IMR-90 (cell line): Measurements from ENCODE around the gene USF1. TPM values are rescaled to one million over a fixed set of nuclear protein-coding genes. Genes with fewer than 3 reads are reported as not detected.
A peak's percentile ranks its signal among the peaks of the same experiment; 100 is the strongest.

Experiments
- ATAC-seq: fragments of 200-7000 bp; cut with Tn5 transposase; 2 replicates; pipeline ENCODE4 v1.9.1; 2020; ENCODE audit warnings: low read depth, mild to moderate bottlenecking, moderate library complexity
- BruUV-seq: library from RNA; stranded (reverse); fragments of 400-500 nt; replicated peaks from 2 replicates; lab custom pipeline; 2021; lab: Mats Ljungman, UMichigan
- CTCF ChIA-PET: fragments of 300-600 bp; formaldehyde crosslinking; extraction: SDS; loops from one replicate; lab custom pipeline; 2021; ENCODE audit warnings: antibody characterized with exemption; lab: Yijun Ruan, JAX
- POLR2A ChIA-PET: fragments of 300-600 bp; sonication (Branson Sonifier 250); formaldehyde crosslinking; loops from one replicate; lab custom pipeline; 2022; ENCODE audit warnings: antibody characterized with exemption; ENCODE audit not compliant: unreplicated experiment; lab: Charles Lee
- DNase-seq: peaks from one replicate; pipeline ENCODE4 v3.0.0; 2013
- H2AFZ ChIP-seq: replicated peaks from 2 replicates; pipeline ENCODE3; 2013; ENCODE audit warnings: low read length, mild to moderate bottlenecking; ENCODE audit not compliant: poor library complexity
- H2AK5ac ChIP-seq: 2 replicates; pipeline ENCODE4 v1.6.1; 2013; ENCODE audit warnings: low read depth, low read length, inconsistent platforms
- H2AK9ac ChIP-seq: replicated peaks from 2 replicates; pipeline ENCODE3; 2013; ENCODE audit warnings: mild to moderate bottlenecking, low read depth, low read length, moderate library complexity; ENCODE audit not compliant: poor library complexity
- H2BK120ac ChIP-seq: 2 replicates; pipeline ENCODE4 v1.6.1; 2013; ENCODE audit warnings: low read depth, low read length, inconsistent platforms
- H2BK15ac ChIP-seq: 3 replicates; pipeline ENCODE4 v1.6.1; 2013; ENCODE audit warnings: low read depth, low read length, inconsistent platforms
- H2BK20ac ChIP-seq: 2 replicates; pipeline ENCODE4 v1.6.1; 2013; ENCODE audit warnings: low read depth, mild to moderate bottlenecking, inconsistent platforms, low read length, moderate library complexity
- H2BK5ac ChIP-seq: 2 replicates; pipeline ENCODE4 v1.6.1; 2013; ENCODE audit warnings: mild to moderate bottlenecking, low read depth, low read length, inconsistent platforms; ENCODE audit not compliant: poor library complexity, severe bottlenecking
- H3K14ac ChIP-seq: replicated peaks from 2 replicates; pipeline ENCODE4 v1.6.1; 2013; ENCODE audit warnings: low read depth, low read length, inconsistent platforms
- H3K18ac ChIP-seq: 2 replicates; pipeline ENCODE4 v1.6.1; 2013; ENCODE audit warnings: low read depth, low read length, control low read depth
- H3K23ac ChIP-seq: 2 replicates; pipeline ENCODE4 v1.6.1; 2013; ENCODE audit warnings: low read depth, low read length, inconsistent platforms
- H3K27ac ChIP-seq: 2 replicates; pipeline ENCODE4 v1.5.1; 2013; ENCODE audit warnings: mild to moderate bottlenecking, control low read depth, low read length; ENCODE audit not compliant: insufficient read depth
- H3K27me3 ChIP-seq: 2 replicates; pipeline ENCODE4 v1.6.1; 2013; ENCODE audit warnings: low read length; ENCODE audit not compliant: control insufficient read depth, insufficient read depth
- H3K36me3 ChIP-seq: 2 replicates; pipeline ENCODE4 v1.6.1; 2013; ENCODE audit warnings: low read length, mixed read lengths; ENCODE audit not compliant: control insufficient read depth, insufficient read depth
- H3K4ac ChIP-seq: 2 replicates; pipeline ENCODE4 v1.6.1; 2013; ENCODE audit warnings: low read depth, low read length, inconsistent platforms
- H3K4me1 ChIP-seq: 2 replicates; pipeline ENCODE4 v1.6.1; 2013; ENCODE audit warnings: low read length, mixed read lengths; ENCODE audit not compliant: control insufficient read depth, insufficient read depth
- H3K4me2 ChIP-seq: 2 replicates; pipeline ENCODE4 v1.6.1; 2013; ENCODE audit warnings: low read depth, mild to moderate bottlenecking, control low read depth, low read length, moderate library complexity
- H3K4me3 ChIP-seq: 2 replicates; pipeline ENCODE4 v1.5.1; 2013; ENCODE audit warnings: low read depth, mild to moderate bottlenecking, control low read depth, low read length, moderate library complexity; ENCODE audit not compliant: insufficient read depth
- H3K56ac ChIP-seq: 2 replicates; pipeline ENCODE4 v1.6.1; 2013; ENCODE audit warnings: low read length, inconsistent platforms; ENCODE audit not compliant: insufficient read depth; ENCODE audit errors: extremely low read depth
- H3K79me1 ChIP-seq, 2 experiments: 2 replicates each; pipeline ENCODE4 v1.6.1; 2013; ENCODE audit warnings: low read length in 2 of 2, inconsistent platforms in 1 of 2, low read depth in 1 of 2
- H3K9ac ChIP-seq: 2 replicates; pipeline ENCODE4 v1.6.1; 2013; ENCODE audit warnings: low read depth, low read length, control low read depth
- H3K9me1 ChIP-seq: 2 replicates; pipeline ENCODE4 v1.6.1; 2013; ENCODE audit warnings: low read length, inconsistent platforms; ENCODE audit not compliant: insufficient read depth
- H3K9me3 ChIP-seq: 2 replicates; pipeline ENCODE4 v1.6.1; 2013; ENCODE audit warnings: low read length; ENCODE audit not compliant: control insufficient read depth, insufficient read depth
- H4K20me1 ChIP-seq: 2 replicates; pipeline ENCODE4 v1.6.1; 2013; ENCODE audit warnings: low read length, inconsistent platforms; ENCODE audit not compliant: insufficient read depth
- H4K5ac ChIP-seq: 2 replicates; pipeline ENCODE4 v1.6.1; 2013; ENCODE audit warnings: mild to moderate bottlenecking, low read depth, low read length, control low read depth
- H4K8ac ChIP-seq, 2 experiments: 2 replicates each; pipeline ENCODE4 v1.6.1; 2013; ENCODE audit warnings: low read depth in 2 of 2, low read length in 2 of 2, control low read depth in 1 of 2, inconsistent platforms in 1 of 2
- H4K91ac ChIP-seq: 2 replicates; pipeline ENCODE4 v1.6.1; 2013; ENCODE audit warnings: low read depth, low read length, inconsistent platforms; ENCODE audit not compliant: insufficient read depth
- CEBPB ChIP-seq: IDR thresholded peaks from 2 replicates; pipeline ENCODE4 v1.6.1; 2012; ENCODE audit warnings: low read depth, low read length, improper control_type of control experiment
- CHD1 ChIP-seq: IDR thresholded peaks from 2 replicates; pipeline ENCODE4 v1.6.1; 2012; ENCODE audit warnings: low read depth, low read length, improper control_type of control experiment
- CTCF ChIP-seq: conservative IDR thresholded peaks from 2 replicates; pipeline ENCODE4 v1.5.1; 2012; ENCODE audit warnings: mild to moderate bottlenecking, low read depth, low read length, improper control_type of control experiment
- MAFK ChIP-seq: IDR thresholded peaks from 2 replicates; pipeline ENCODE4 v1.6.1; 2012; ENCODE audit warnings: low read depth, low read length, improper control_type of control experiment
- MAZ ChIP-seq: IDR thresholded peaks from 2 replicates; pipeline ENCODE4 v1.6.1; 2012; ENCODE audit warnings: low read depth, mild to moderate bottlenecking, low read length, improper control_type of control experiment, moderate library complexity, borderline replicate concordance
- POLR2A ChIP-seq: IDR thresholded peaks from 2 replicates; pipeline ENCODE4 v1.6.1; 2012; ENCODE audit warnings: mild to moderate bottlenecking, low read depth, low read length
- RAD21 ChIP-seq: IDR thresholded peaks from 2 replicates; pipeline ENCODE4 v1.6.1; 2012; ENCODE audit warnings: low read length, improper control_type of control experiment
- RFX5 ChIP-seq: IDR thresholded peaks from 2 replicates; pipeline ENCODE4 v1.8.0; 2012; ENCODE audit warnings: low read depth, mild to moderate bottlenecking, low read length, moderate library complexity
- SMC3 ChIP-seq: fragments of 150-350 bp; IDR thresholded peaks from 2 replicates; pipeline ENCODE4 v1.6.1; 2016; ENCODE audit warnings: low read depth, mild to moderate bottlenecking, antibody characterized with exemption, low read length, moderate library complexity
- WGBS, 2 experiments: methylation state at CpG; one replicate each; pipeline versions ENCODE4 v1.1.5 to v1.1.7; 2013; ENCODE audit warnings: missing lambda C conversion rate in 2 of 2; ENCODE audit not compliant: insufficient read length in 1 of 2; ENCODE audit errors: extremely low coverage in 2 of 2; 5-methylcytosine and 5-hydroxymethylcytosine counted together
- dilution Hi-C: fragments of 300-500 bp; cut with HindIII; formaldehyde crosslinking; loops from one replicate; pipeline ENCODE4 v1.14.3; 2018; ENCODE audit warnings: low sequenced_read_pairs; ENCODE audit not compliant: unreplicated experiment
- in situ Hi-C: fragments of 300-500 bp; cut with MboI; formaldehyde crosslinking; loops from 3 replicates; pipeline ENCODE4 v1.14.3; 2019; ENCODE audit warnings: low sequenced_read_pairs, inconsistent platforms, mixed read lengths
- intact Hi-C: fragments of 100-400 bp; cut with micrococcal nuclease; formaldehyde crosslinking; loops from 2 replicates; pipeline ENCODE4 v1.10.0; 2022
- polyA plus RNA-seq, 3 experiments: library from polyadenylated mRNA; depleted of rRNA; stranded (reverse); fragments of >200 nt; gene quantifications; 2 replicates each; pipeline ENCODE4 v1.2.3, GENCODE V29; 2012; ENCODE audit warnings: low replicate concordance in 1 of 3
- total RNA-seq: library from RNA; depleted of rRNA; stranded (reverse); fragments of >200 nt; gene quantifications from 2 replicates; pipeline ENCODE4 v1.2.3, GENCODE V29; 2012

USF1 gene
- total and polyA plus RNA-seq, 2 of the 4 experiments (the other 2 are of a cell fraction), result 37.1 to 78.9 TPM

- dilution Hi-C loops, result no loop called here
These were observed 26.2 kb upstream of the USF1 start for GRCh38 chr1:161071886-161072371.

More at GRCh38 chr1:161071886-161072371, 26.2 kb upstream of the USF1 start:
- H3K56ac ChIP-seq, result no peak overlapping the region
- H3K79me1 ChIP-seq, result no peaks in the 10 kb centered on the region
- H3K23ac ChIP-seq, result no peak overlapping the region
- peak overlapping the region; percentile 33 for H2AFZ ChIP-seq
- no peak overlapping the region for H2BK5ac ChIP-seq
- no peaks in the 10 kb centered on the region; the same call in 1 of the 2 replicates for H3K27me3 ChIP-seq
- in situ Hi-C loops, result no loop called here
- no peak overlapping the region for H4K5ac ChIP-seq
- no peak for DNase-seq
- H4K91ac ChIP-seq, result no peak overlapping the region
- H3K18ac ChIP-seq, result no peak overlapping the region
- H2AK5ac ChIP-seq, result no peak overlapping the region
- no peaks in the 10 kb centered on the region for H3K36me3 ChIP-seq
- WGBS, 2 experiments, result 94% methylated on average over 3 of the region's 9 CpGs; no CpG with 5 or more reads in 1 of the 2 experiments
- H3K4me3 ChIP-seq, result no peak overlapping the region
- H4K20me1 ChIP-seq, result no peaks in the 10 kb centered on the region; the same call in none of the 2 replicates
- no TSS peak for BruUV-seq
- H3K4me1 ChIP-seq, result no peaks in the 10 kb centered on the region
- ChIA-PET POLR2A (no interaction called here), CTCF (interaction anchor here (0.6 to 1.8 kb wide), 3 partner anchors 26 to 52 kb away, joined by 3 to 7 read pairs (median 4); partner anchors contain the start of gene KLHDC9)
- no peak overlapping the region for H3K4me2 ChIP-seq
- no peak overlapping the region for H4K8ac ChIP-seq
- no peak overlapping the region for H2BK20ac ChIP-seq
- no peak overlapping the region for H3K27ac ChIP-seq
- peak; percentile 63; the same call in 1 of the 2 replicates for ATAC-seq
- no peaks in the 10 kb centered on the region for H3K9me3 ChIP-seq
- no peaks in the 10 kb centered on the region for H3K9me1 ChIP-seq
- no peak overlapping the region for H3K9ac ChIP-seq
- TF ChIP-seq RFX5 (no peak), CTCF (peak; percentile 50), CEBPB (no peak), SMC3 (peak; percentile 67), RAD21 (peak; percentile 62), MAZ (no peak), MAFK (no peak), POLR2A (no peak), CHD1 (no peak)
- no peak overlapping the region for H2BK120ac ChIP-seq
- intact Hi-C loops, result loop anchor here (2.0 kb wide), 1 partner anchor 25 kb away; no protein-coding TSS in a partner anchor
- H2BK15ac ChIP-seq, result no peak overlapping the region
- H2AK9ac ChIP-seq, result no peak overlapping the region
- no peak overlapping the region for H3K14ac ChIP-seq
- no peak overlapping the region for H3K4ac ChIP-seq
